Fibroblast of pulmonary artery (primary cell): Measurements from ENCODE around the gene TGIF1.

Experiments used
- DNase-seq: peaks from one replicate; pipeline ENCODE4 v3.0.0-alpha.2; 2010; ENCODE audit warnings: low read depth
- H3K4me3 ChIP-seq: replicated peaks from 2 replicates; pipeline ENCODE4 v1.5.1; 2011; ENCODE audit warnings: low read depth, mild to moderate bottlenecking, control low read depth, low read length, moderate library complexity
- TF ChIP-seq, protein P1 (sequence below): IDR thresholded peaks from 2 replicates; pipeline ENCODE4 v1.5.1; 2011; ENCODE audit warnings: mild to moderate bottlenecking, control low read depth, low read length, inconsistent platforms; ENCODE audit errors: missing control alignments

Gene TGIF1

DNA sequence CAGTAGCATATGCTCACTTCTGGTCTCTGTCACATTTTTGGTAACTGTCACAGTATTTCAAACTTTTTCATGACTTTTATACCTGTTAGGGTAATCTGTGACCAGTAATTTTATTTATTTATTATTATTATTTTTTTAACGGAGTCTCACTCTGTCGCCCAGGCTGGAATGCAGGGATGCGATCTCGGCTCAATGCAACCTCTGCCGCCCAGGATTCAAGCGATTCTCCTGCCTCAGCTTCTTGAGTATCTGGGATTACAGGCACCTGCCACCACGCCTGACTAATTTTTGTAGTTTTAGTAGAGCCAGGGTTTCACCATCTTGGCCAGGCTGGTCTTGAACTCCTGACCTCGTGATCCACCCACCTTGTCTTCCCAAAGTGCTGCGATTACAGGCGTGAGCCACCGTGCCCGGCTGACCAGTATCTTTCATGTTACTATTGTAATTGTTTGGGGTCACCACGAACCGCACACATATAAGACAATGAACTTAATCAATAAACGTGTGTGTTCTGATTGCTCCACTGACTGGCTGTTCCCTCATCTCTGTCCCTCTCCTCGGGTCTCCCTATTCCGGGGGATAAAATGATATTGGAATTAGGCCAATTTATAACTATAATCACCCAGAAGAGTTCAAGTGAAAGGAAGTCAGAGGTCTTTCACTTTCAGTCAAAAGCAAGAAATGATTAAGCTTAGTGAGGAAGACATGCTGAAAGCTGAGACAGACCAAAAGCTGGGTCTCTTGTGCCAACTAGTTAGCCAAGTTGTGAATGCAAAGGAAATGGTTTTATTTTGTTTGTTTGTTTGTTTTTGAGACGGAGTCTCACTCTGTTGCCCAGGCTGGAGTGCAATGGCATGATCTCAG, 22.9 kb downstream of the TGIF1 start:
- no peak for DNase-seq
- TF ChIP-seq, protein P1, sequence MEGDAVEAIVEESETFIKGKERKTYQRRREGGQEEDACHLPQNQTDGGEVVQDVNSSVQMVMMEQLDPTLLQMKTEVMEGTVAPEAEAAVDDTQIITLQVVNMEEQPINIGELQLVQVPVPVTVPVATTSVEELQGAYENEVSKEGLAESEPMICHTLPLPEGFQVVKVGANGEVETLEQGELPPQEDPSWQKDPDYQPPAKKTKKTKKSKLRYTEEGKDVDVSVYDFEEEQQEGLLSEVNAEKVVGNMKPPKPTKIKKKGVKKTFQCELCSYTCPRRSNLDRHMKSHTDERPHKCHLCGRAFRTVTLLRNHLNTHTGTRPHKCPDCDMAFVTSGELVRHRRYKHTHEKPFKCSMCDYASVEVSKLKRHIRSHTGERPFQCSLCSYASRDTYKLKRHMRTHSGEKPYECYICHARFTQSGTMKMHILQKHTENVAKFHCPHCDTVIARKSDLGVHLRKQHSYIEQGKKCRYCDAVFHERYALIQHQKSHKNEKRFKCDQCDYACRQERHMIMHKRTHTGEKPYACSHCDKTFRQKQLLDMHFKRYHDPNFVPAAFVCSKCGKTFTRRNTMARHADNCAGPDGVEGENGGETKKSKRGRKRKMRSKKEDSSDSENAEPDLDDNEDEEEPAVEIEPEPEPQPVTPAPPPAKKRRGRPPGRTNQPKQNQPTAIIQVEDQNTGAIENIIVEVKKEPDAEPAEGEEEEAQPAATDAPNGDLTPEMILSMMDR = no peak

DNA sequence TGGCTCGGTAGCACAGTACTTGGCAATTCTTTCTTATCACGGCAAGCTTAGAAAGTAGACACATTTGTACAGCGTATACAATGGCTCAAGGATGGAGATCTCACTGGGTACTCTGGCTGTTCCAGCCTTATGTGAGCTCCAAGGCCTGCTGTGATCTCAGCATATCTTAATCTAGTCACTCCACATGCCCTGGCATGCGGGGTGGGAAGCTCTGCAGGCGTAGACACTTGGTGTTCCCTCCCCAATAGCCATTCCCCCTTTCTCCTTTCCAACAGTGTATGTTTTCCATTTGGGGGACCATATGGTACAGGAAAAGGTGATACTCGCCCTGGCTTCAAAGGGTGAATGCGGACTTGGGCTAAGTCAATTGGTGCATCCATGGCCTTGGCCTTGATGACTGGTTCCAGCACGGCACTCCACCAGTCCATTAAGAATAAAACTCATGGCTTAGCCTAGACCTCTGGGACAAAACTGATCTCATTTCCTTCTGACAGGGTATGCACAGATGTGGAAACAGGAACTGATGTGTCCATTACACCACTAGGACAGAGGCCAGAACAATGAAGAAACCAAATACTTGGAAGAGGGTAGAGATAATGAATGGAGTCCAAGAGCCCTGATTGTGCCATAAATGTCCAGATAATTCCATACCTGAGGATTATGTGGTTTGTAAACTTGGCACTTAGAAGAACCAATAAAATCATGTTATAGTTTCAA, 28.4 kb downstream of the TGIF1 start:
- no peak overlapping the region for H3K4me3 ChIP-seq
- peak; percentile 93 for DNase-seq
- TF ChIP-seq, protein P1 = no peak

More for the DNA sequence above, 22.9 kb downstream of the TGIF1 start:
- no peak overlapping the region for H3K4me3 ChIP-seq

DNA sequence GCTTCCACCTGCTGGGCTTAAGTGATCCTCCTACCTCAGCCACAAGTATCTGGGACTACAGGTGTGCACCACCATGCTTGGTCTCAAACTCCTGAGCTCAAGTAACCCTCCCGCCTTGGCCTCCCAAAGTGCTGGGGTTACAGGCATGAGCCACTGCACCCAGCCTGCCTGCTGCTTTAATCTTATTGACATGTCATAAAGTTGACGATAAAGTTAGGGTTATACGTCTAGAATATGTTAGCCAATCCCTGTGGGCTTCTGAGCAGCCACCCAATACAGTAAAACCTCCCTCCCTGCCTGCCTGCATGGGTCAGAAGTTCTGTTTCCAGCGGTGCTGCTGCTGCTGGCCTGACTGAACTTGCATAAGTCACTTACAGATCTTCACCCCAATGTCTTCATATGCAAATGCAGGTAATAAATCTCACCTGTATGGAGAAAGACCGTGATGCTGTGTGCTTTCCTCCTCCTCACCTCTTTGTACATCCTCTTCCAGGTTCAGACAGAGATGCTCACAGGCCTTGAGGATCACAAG, 30.1 kb downstream of the TGIF1 start:
- no peak for DNase-seq
- H3K4me3 ChIP-seq = no peak overlapping the region
- TF ChIP-seq, protein P1 = no peak

DNA sequence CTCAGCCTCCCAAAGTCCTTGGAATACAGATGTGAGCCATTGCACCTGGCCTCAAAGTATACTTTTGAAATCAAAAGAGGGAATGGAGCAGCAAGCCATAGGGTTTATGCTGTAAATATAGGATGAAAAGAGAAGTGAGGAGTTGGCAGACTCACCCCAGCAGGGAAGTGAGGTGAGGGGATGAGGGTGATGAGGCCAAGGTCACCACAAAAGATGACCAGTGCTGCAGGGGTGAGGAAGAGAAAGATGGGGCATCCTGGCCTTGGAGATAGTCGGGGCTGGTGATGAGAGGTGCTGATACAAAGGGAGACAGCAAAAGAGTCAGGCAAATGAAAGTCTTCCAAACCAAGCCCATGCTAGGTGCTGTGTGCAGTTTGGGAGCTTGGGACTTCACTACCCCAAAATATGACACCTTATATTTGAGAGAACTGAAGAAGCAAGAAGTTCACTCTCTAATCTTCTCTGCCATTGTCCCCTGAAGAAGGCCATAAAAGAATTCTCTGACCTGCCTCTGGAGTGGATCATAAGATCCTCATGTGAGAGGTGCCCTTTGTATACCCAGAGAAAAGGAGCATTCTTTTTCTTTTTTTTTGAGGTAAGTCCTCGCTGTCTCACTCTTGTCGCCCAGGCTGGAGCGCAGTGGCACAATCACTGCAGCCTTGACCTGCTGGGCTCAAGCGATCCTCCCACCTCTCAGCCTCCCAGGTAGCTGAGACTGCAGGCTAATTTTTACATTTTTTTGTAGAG, 31.0 kb downstream of the TGIF1 start:
- no peak for DNase-seq
- TF ChIP-seq, protein P1 = no peak
- no peak overlapping the region for H3K4me3 ChIP-seq

DNA sequence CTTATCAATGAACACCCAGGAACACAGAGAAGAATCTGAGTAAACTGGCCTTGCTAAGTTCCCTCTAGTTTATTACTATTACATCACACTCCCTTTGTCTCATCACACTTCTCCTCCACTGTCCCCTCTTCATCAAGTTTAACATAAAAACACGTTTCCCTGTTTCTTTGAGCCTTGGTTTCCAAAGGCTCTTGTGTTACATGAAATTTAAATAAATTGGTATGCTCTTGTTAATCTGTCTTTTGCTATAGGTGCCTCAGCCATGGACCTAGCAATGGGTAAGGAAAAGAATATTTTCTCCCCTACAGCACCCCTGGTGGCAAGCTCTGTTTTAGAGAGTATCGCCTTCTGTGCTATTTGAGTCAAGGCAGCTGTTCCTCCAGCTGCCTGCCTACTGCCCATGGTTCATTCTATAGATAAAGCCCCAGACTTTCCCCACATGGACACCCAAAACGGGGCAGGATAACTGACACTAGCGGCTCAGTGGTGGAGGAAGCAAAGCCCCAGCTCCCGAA, 31.8 kb downstream of the TGIF1 start:
- H3K4me3 ChIP-seq = no peak overlapping the region
- peak; percentile 69 for DNase-seq
- TF ChIP-seq, protein P1 = peak; percentile 70

DNA sequence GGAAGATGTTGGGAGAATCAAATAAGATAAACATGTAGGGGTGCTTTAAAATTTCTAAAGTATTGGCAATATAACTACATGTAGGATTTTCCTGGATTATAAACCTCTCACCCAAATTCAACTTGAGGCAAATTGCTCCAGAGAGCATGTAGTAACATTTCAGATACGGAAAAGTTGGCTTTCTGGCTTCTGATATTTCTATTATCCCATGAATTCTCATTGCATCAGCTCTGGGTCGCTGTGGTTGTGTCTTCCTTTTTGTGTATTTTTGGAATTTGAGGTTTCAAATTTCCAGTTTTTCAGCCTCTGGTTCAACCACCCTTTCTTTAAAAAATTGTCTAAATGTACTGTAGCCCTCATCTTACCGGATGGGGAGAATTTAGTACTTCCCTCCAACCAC, 32.3 kb downstream of the TGIF1 start:
- no peak for DNase-seq
- H3K4me3 ChIP-seq = no peak overlapping the region
- TF ChIP-seq, protein P1 = no peak
